ENCODE results near the gene MAPK9.

DNA sequence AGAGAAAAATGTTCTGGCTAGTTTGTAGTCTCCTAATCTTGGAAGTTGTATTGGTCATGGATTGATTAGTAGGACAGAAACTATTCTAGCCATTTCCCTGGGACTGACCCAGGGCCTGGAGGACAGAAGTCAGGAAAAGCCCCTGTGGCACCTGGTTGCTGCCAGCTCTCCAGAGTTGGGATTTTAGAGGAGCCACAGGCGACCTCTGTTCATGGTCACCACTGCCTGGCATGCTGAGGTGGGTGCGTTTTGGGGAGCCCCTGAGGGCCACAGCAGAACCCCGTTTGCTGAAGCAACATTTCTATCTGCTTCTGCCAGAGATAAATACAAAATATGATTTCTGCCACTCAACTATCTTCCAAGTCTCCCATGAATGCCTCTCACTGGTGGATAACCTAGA, 7.6 kb upstream of the MAPK9 start:
- TF ChIP-seq, protein P1, sequence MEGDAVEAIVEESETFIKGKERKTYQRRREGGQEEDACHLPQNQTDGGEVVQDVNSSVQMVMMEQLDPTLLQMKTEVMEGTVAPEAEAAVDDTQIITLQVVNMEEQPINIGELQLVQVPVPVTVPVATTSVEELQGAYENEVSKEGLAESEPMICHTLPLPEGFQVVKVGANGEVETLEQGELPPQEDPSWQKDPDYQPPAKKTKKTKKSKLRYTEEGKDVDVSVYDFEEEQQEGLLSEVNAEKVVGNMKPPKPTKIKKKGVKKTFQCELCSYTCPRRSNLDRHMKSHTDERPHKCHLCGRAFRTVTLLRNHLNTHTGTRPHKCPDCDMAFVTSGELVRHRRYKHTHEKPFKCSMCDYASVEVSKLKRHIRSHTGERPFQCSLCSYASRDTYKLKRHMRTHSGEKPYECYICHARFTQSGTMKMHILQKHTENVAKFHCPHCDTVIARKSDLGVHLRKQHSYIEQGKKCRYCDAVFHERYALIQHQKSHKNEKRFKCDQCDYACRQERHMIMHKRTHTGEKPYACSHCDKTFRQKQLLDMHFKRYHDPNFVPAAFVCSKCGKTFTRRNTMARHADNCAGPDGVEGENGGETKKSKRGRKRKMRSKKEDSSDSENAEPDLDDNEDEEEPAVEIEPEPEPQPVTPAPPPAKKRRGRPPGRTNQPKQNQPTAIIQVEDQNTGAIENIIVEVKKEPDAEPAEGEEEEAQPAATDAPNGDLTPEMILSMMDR (conservative IDR thresholded peaks at IDR 0.05; ENCODE audit: low read length) = no peak
- no peak for TF ChIP-seq EZH2phosphoT487 (IDR thresholded peaks at IDR 0.05; ENCODE audit: borderline replicate concordance)

Measured in Loucy (cell line).